Panc1 (cell line): Measurements from ENCODE around the gene CAV1. TPM values are rescaled to one million over a fixed set of nuclear protein-coding genes. Genes with fewer than 3 reads are reported as not detected.
A peak's percentile ranks its signal among the peaks of the same experiment; 100 is the strongest.

ENCODE experiments used
- ATAC-seq: fragments of 200-7000 bp; cut with Tn5 transposase; 2 replicates; pipeline ENCODE4 v1.9.1; 2020; ENCODE audit warnings: mild to moderate bottlenecking, moderate library complexity
- BruUV-seq: library from RNA; stranded (reverse); fragments of 400-500 nt; replicated peaks from 2 replicates; lab custom pipeline; 2021; lab: Mats Ljungman, UMichigan
- CTCF ChIA-PET: fragments of 300-600 bp; sonication (Branson Sonifier 250); formaldehyde crosslinking; loops from one replicate; lab custom pipeline; 2022; ENCODE audit warnings: antibody characterized with exemption; lab: Charles Lee
- POLR2A ChIA-PET: fragments of 300-600 bp; sonication (Branson Sonifier 250); formaldehyde crosslinking; loops from one replicate; lab custom pipeline; 2022; ENCODE audit warnings: antibody characterized with exemption; lab: Charles Lee
- DNase-seq: peaks from one replicate; pipeline ENCODE4 v3.0.0-alpha.2; 2010; ENCODE audit warnings: low read depth, low spot score
- H3K27ac ChIP-seq: 2 replicates; pipeline ENCODE4 v1.5.1; 2011; ENCODE audit warnings: mild to moderate bottlenecking, low read length, inconsistent platforms
- H3K27me3 ChIP-seq: fragments of 200-500 bp; sonication (Bioruptor generic); 2 replicates; pipeline ENCODE4 v1.6.0; 2014; ENCODE audit warnings: low read length, inconsistent platforms; ENCODE audit not compliant: control insufficient read depth, insufficient read depth
- H3K36me3 ChIP-seq: fragments of 200-500 bp; sonication (Bioruptor generic); 2 replicates; pipeline ENCODE4 v1.5.1; 2014; ENCODE audit warnings: inconsistent platforms, mild to moderate bottlenecking, low read length, moderate library complexity; ENCODE audit not compliant: control insufficient read depth, insufficient read depth
- H3K4me1 ChIP-seq: 2 replicates; pipeline ENCODE4 v1.5.1; 2011; ENCODE audit warnings: inconsistent platforms, mild to moderate bottlenecking, low read length, moderate library complexity; ENCODE audit not compliant: control insufficient read depth, insufficient read depth
- H3K4me3 ChIP-seq, 2 experiments: 2 replicates each; pipeline ENCODE4 v1.5.1; 2011 to 2012; ENCODE audit warnings: low read depth in 2 of 2, low read length in 2 of 2, mild to moderate bottlenecking in 2 of 2, inconsistent platforms in 1 of 2, moderate library complexity in 1 of 2
- H3K9me3 ChIP-seq: fragments of 200-500 bp; sonication (Bioruptor generic); 2 replicates; pipeline ENCODE4 v1.5.1; 2014; ENCODE audit warnings: low read depth, mild to moderate bottlenecking, inconsistent platforms, low read length, moderate library complexity; ENCODE audit not compliant: control insufficient read depth, insufficient read depth
- CTCF ChIP-seq: fragments of 450-650 bp; IDR thresholded peaks from 2 replicates; pipeline ENCODE4 v1.5.1; 2017; ENCODE audit warnings: mild to moderate bottlenecking
- POLR2AphosphoS5 ChIP-seq: IDR thresholded peaks from 2 replicates; pipeline ENCODE4 v1.6.1; 2012; ENCODE audit warnings: mild to moderate bottlenecking, low read depth, low read length, moderate library complexity
- REST ChIP-seq, 2 experiments: IDR thresholded peaks; 2 replicates each; pipeline ENCODE4 v1.6.1; 2011 to 2012; ENCODE audit warnings: low read depth in 2 of 2, control low read depth in 1 of 2, low read length in 1 of 2, mild to moderate bottlenecking in 1 of 2, moderate library complexity in 1 of 2; ENCODE audit not compliant: insufficient read depth in 1 of 2
- SIN3A ChIP-seq: IDR thresholded peaks from 2 replicates; pipeline ENCODE4 v1.6.1; 2012; ENCODE audit warnings: low read depth, mild to moderate bottlenecking, low read length, moderate library complexity, borderline replicate concordance; ENCODE audit not compliant: insufficient read depth
- TCF7L2 ChIP-seq: IDR thresholded peaks from 2 replicates; pipeline ENCODE4 v1.6.1; 2011; ENCODE audit warnings: mild to moderate bottlenecking, low read depth, low read length, inconsistent platforms
- in situ Hi-C: cut with HindIII; loops from 2 replicates; pipeline ENCODE4 v1.10.0; 2016; ENCODE audit warnings: low sequenced_read_pairs, low pct_unique_long_range_greater_than_20kb
- intact Hi-C: fragments of 100-400 bp; cut with micrococcal nuclease; formaldehyde crosslinking; loops from one replicate; pipeline ENCODE4 v1.10.0; 2022; ENCODE audit not compliant: unreplicated experiment
- total RNA-seq: library from RNA; stranded (reverse); gene quantifications from one replicate; pipeline ENCODE4 v1.2.1, GENCODE V29; 2021; ENCODE audit not compliant: unreplicated experiment

CAV1 gene
- total RNA-seq, 1 experiment from 2014 or later = 496 TPM

GRCh38 chr7:116535416-116535815 lies 10.6 kb downstream of the CAV1 start:
- DNase-seq = no peak
- no TSS peak for BruUV-seq
- TF ChIP-seq TCF7L2 = no peak
- TF ChIP-seq POLR2AphosphoS5 = no peak
- TF ChIP-seq CTCF = no peak
- TF ChIP-seq SIN3A = no peak
- no peak for TF ChIP-seq REST (IDR thresholded peaks at IDR 0.05; ENCODE audit: insufficient read depth in 1 of 2, low read depth in 2 of 2, low read length in 1 of 2)
- CTCF ChIA-PET = no interaction called here
- POLR2A ChIA-PET = no interaction called here
- Histone ChIP-seq H3K9me3 (no peaks in the 10 kb centered on the region), H3K36me3 (peaks cover 62% of the 10 kb centered on the region), H3K27me3 (no peaks in the 10 kb centered on the region), H3K4me3 (no peak overlapping the region), H3K4me1 (peaks cover 65% of the 10 kb centered on the region), H3K27ac (peak overlapping the region; percentile 49; the same call in 1 of the 2 replicates)
- intact Hi-C loops (no loop called here), in situ Hi-C loops (no loop called here)
- no peak for ATAC-seq

GRCh38 chr7:116538138-116538537 lies 13.3 kb downstream of the CAV1 start:
- BruUV-seq = no TSS peak
- in situ Hi-C loops (no loop called here), intact Hi-C loops (no loop called here)
- peaks cover 44% of the 10 kb centered on the region for H3K36me3 ChIP-seq
- no peak for ATAC-seq
- H3K27ac ChIP-seq = peak overlapping the region; percentile 71
- no peaks in the 10 kb centered on the region for H3K27me3 ChIP-seq
- H3K9me3 ChIP-seq = no peaks in the 10 kb centered on the region
- POLR2A ChIA-PET = no interaction called here
- CTCF ChIA-PET = no interaction called here
- no peak for DNase-seq
- no peak overlapping the region for H3K4me3 ChIP-seq
- TF ChIP-seq CTCF (no peak), POLR2AphosphoS5 (no peak), REST (IDR thresholded peaks at IDR 0.05; ENCODE audit: insufficient read depth in 1 of 2, low read depth in 2 of 2, low read length in 1 of 2) (no peak), SIN3A (no peak), TCF7L2 (no peak)
- peaks cover 68% of the 10 kb centered on the region for H3K4me1 ChIP-seq
